ENCODE measurements around the gene CAPN9.

The CAPN9 gene

DNA sequence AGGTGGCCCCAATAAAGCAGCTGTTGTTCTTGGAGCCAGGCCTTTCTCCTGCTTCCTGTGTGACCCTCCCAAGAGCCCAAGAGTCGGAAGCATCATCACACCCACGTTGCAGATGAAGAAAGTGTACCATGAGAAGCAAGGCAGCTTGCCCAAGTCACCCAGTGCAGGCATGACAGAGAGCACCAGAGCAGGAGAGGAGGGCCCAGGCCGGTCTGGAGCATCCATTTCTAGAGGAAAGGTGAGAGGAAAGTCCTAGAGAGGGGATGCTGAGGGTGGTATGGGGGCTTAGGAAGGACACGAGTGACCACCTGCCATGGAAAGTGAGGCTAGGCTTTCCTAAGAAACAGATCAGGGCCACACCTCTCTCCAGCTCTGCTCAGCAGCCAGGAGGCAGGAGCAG, 74.2 kb downstream of the CAPN9 start:
- no peak overlapping the region for H3K4me3 ChIP-seq (ENCODE audit: control insufficient read depth, low read depth, low read length)
- DNase-seq (ENCODE audit: low read depth) = no peak
- TF ChIP-seq, protein P1, sequence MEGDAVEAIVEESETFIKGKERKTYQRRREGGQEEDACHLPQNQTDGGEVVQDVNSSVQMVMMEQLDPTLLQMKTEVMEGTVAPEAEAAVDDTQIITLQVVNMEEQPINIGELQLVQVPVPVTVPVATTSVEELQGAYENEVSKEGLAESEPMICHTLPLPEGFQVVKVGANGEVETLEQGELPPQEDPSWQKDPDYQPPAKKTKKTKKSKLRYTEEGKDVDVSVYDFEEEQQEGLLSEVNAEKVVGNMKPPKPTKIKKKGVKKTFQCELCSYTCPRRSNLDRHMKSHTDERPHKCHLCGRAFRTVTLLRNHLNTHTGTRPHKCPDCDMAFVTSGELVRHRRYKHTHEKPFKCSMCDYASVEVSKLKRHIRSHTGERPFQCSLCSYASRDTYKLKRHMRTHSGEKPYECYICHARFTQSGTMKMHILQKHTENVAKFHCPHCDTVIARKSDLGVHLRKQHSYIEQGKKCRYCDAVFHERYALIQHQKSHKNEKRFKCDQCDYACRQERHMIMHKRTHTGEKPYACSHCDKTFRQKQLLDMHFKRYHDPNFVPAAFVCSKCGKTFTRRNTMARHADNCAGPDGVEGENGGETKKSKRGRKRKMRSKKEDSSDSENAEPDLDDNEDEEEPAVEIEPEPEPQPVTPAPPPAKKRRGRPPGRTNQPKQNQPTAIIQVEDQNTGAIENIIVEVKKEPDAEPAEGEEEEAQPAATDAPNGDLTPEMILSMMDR (IDR thresholded peaks at IDR 0.05; ENCODE audit: control insufficient read depth, insufficient read depth, low read depth, low read length, missing control alignments) = no peak

DNA sequence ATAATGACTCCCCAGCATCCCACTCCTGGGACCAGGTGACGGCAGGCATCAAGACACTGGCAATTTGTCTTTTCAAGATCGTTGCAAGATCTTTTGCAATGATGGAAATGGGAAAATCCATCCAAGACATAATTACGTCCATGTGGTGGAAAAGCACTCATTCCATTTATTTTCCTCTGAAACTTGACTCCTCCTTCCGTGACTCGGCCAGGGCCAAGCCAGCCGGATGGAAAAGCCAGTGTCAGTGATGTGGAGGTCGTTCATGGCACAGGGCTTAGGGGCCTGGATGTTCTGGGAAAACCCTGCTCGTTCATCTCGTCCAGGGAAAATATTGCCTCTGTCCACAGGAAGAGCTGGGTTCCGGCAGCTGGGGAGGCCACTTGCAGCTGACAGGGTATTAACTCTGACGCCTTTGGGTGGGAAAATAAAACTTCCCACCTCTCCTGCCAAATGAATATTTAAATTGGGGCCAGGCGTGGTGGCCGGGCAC, 74.9 kb downstream of the CAPN9 start:
- TF ChIP-seq, protein P1 (IDR thresholded peaks at IDR 0.05; ENCODE audit: control insufficient read depth, insufficient read depth, low read depth, low read length, missing control alignments) = no peak

DNA sequence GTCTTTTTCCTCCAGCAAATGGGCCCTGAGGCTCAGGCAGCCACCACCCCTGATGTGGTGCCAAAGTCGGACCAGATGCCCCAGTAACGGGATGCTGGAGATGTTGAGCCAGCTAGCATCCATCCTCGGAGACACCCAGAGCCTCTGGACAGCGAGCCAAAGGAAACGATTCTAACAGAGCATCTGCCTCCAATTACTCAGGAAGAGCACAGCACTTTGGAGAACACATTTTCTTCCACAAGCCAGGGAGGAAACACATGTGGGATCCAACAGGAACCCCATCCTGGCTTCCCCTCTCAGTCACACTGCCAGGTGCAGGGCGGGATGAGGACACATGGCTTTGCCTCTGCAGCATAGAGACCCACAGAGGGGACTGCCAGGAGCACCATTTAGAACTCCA, 76.2 kb downstream of the CAPN9 start:
- H3K4me3 ChIP-seq (ENCODE audit: control insufficient read depth, low read depth, low read length) = no peak overlapping the region
- TF ChIP-seq, protein P1 (IDR thresholded peaks at IDR 0.05; ENCODE audit: control insufficient read depth, insufficient read depth, low read depth, low read length, missing control alignments) = no peak
- DNase-seq (ENCODE audit: low read depth) = no peak

More for the DNA sequence above, 74.9 kb downstream of the CAPN9 start:
- H3K4me3 ChIP-seq (ENCODE audit: control insufficient read depth, low read depth, low read length) = no peak overlapping the region
- DNase-seq (ENCODE audit: low read depth) = peak; percentile 57

DNA sequence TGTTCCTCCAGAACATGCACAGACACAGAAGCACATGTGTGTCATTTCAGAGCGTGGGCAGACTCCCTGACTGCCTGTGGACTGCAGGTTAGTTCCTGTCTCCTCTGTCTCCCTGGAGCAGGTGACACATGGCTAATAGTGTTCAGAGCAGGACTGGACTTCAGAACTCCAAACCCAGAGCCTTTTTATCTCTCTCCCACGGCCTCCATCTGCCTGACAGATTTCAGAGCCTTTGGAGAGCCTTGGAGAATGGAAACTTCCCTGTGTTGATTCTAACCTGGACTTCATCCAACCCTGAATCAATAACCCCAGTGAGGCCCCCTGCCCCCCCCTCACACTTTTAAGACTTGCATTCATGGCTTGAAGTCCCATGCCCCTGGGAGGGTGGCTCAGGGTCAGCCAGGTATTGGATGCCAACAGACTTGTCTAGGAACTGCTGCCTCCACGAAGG, 76.8 kb downstream of the CAPN9 start:
- H3K4me3 ChIP-seq (ENCODE audit: control insufficient read depth, low read depth, low read length) = no peak overlapping the region
- no peak for DNase-seq (ENCODE audit: low read depth)
- TF ChIP-seq, protein P1 (IDR thresholded peaks at IDR 0.05; ENCODE audit: control insufficient read depth, insufficient read depth, low read depth, low read length, missing control alignments) = no peak

DNA sequence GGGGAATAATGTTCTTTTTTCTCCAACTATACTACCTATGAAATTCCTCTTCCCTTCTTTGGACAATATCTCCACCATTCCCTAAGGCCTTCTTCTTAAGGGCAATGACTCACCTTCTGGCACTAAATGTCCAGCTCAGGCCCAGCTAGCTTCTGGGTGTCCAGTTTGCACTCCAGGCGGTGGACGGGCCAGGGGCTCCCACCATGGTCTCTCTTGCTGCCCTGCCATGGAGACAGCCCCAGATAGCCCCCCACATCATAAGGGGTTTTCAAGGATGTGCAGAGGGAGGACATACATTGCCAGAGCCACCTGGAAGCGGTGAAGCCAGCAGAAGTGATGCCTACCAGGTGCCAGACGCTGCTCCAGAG, 77.3 kb downstream of the CAPN9 start:
- no peak overlapping the region for H3K4me3 ChIP-seq (ENCODE audit: control insufficient read depth, low read depth, low read length)
- DNase-seq (ENCODE audit: low read depth) = no peak
- TF ChIP-seq, protein P1 (IDR thresholded peaks at IDR 0.05; ENCODE audit: control insufficient read depth, insufficient read depth, low read depth, low read length, missing control alignments) = no peak

DNA sequence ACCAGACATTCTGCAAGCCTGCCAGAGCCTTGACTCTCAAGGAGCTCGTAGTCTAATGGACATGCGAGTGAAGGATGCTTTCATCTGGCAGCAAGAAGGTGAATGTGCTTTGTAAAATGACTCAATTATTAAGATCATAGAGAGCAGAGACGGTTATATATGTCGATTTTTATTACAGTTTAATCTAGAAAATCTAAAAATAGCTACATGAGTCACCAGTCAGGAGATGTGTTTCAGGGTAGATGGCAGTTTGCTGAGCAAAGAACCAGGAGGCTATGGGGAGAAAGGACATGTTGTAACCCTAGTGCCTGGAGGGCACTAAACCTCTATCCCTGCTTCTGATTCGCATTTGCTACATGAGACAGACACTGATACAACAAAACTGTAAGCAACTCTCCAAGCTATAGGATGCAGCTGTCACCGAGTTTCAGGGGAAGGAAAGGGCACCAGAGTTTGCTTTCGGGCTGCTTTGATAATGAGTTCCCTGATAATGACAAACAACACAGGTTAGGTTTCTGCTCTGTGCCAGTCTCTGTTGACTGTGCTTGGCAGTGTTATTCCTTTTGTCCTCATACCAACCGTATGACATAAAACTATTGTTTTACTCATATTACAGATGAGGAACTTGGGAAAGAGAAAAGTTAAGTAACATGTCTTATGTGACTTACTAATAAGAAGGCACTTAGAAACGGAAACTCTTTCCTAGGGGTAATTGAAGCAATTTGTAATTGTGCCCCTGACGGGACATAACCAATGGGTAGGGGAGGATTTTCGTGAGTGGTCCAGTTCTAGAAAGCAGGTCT, 77.9 kb downstream of the CAPN9 start:
- TF ChIP-seq, protein P1 (IDR thresholded peaks at IDR 0.05; ENCODE audit: control insufficient read depth, insufficient read depth, low read depth, low read length, missing control alignments) = no peak
- DNase-seq (ENCODE audit: low read depth) = peak; percentile 57
- H3K4me3 ChIP-seq (ENCODE audit: control insufficient read depth, low read depth, low read length) = no peak overlapping the region
